Right lung (tissue), 5 donors: ENCODE data around the gene MAN2A2. TPM values are rescaled to one million over a fixed set of nuclear protein-coding genes. Genes with fewer than 3 reads are reported as not detected.

Source experiments
- DNase-seq, 2 donors: peaks; one replicate each; pipeline ENCODE4 v3.0.0-alpha.2; 2013
- polyA plus RNA-seq, 5 donors: library from polyadenylated mRNA; unstranded; fragments of 120-200 nt; gene quantifications; one replicate each; pipeline versions ENCODE4 v1.2.1 to v1.2.3, GENCODE V29; 2013; ENCODE audit warnings: inconsistent platforms in 1 of 5, low replicate concordance in 1 of 5; ENCODE audit not compliant: insufficient read length in 5 of 5, insufficient read depth in 1 of 5

Gene MAN2A2
- polyA plus RNA-seq, 5 donors = 41.5 to 71.5 (median 55.3) TPM

DNA sequence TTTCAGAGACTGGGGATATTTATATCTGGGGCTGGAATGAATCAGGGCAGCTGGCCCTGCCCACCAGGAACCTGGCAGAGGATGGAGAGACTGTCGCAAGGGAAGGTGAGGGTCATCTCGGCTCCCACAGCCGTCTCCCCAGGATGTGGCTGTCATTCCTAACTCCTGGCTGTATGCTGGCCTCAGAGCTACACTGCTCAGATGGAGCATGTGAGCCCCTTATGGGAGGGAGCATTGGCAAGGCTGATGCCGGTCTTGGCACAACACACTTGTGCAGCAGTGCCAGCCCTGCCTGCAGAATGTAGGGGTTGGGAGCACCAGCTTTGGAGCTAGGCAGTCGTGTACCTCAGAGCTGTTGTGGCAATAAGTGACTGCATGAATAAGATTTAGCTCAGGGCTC, 56.8 kb downstream of the MAN2A2 start:
- DNase-seq = no peak

DNA sequence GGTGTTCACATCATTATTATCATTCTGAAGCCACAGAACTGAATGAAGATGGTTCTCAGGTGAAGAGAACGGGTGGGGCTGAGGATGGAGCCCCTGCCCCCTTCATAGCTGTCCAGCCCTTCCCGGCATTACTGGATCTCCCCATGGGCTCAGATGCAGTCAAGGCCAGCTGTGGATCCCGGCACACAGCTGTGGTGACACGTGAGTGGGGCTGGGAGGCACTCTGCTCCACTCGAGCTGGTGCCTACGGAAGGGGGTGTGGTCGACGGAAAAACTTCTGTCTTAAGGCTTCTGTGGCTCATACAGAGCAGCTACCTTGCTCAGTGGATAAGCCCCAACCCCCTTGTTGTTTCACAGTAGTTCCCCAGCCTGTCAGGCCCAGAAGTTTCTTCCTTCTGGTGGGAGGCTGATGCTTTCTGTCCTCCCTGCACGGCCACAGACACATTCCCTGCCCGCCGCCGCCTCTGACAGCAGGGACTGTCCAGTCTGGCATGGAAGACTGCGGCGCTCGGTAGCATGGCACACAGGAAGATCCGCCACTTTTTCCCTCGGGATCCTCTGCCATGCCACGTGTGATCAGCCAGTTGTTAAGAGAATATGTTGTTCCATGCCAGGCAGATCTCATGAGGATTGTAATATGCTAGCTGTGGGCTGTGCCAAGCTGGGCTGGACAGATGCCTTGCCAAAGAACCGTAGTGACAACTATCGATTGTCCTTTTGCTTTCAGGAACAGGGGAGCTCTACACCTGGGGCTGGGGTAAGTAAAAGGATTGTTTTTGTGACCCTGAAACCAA, 57.4 kb downstream of the MAN2A2 start:
- no peak for DNase-seq

- no peak for DNase-seq
Measured at GRCh38 chr15:90962021-90962420, 58.9 kb downstream of the MAN2A2 start.

- DNase-seq = no peak
Measured at GRCh38 chr15:90966262-90966661, 63.2 kb downstream of the MAN2A2 start.

DNA sequence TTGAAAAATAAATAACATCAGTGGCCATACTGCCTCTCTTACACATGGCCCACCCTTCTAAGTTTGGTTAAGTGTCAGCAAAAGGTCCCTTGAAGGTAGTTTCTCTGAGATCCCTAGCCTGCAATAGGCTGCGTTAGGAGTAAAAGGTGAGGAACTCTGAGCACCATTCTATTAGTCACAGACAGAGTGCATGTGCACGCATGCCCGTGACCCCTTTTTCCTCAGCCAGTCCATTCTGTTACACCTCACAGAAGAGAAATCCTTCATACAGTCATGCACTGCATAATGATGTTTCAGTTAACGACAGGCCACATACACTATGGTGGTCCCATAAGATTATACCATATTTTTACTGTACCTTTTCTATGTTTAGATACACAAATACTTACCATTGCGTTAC, 64.1 kb downstream of the MAN2A2 start:
- DNase-seq = no peak

DNA sequence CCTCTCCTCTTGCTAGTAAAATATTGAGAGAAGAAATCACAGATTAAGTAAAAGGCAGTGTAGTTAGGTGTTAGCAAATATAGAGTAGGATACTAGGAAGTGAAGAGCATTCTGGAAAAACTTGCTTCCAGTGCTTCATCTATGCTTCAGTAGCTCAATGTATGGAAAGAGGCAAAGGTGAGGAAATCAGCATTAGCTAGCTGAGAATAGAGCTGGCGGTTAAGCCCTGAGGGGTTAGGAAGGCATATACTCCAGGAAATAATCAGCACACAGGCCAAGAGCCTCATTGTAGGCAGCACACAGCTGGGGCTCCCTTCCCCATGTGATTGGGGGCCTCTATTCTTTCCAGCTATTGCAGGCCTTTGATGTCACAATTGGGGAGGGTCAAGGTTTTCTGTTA, 65.3 kb downstream of the MAN2A2 start:
- DNase-seq = no peak

DNA sequence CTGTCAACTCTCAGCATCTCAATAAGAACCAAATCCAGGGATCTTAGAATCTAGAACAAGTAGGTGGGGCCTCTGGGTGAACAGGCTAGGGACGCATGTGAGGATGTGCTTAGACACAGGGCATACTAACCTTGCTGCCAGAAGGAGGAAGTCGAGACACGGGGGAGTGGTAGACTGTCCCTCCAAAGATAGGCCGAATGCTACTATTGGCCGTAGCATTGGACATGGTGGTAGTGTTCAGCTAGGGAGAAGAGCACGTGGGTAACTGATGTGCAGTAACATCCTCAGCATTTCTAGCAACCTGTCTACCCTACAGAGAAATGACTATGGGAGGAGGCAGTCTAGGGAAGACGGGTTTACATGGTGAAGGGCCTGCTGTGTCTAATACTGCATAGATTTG, 67.2 kb downstream of the MAN2A2 start:
- DNase-seq = no peak

DNA sequence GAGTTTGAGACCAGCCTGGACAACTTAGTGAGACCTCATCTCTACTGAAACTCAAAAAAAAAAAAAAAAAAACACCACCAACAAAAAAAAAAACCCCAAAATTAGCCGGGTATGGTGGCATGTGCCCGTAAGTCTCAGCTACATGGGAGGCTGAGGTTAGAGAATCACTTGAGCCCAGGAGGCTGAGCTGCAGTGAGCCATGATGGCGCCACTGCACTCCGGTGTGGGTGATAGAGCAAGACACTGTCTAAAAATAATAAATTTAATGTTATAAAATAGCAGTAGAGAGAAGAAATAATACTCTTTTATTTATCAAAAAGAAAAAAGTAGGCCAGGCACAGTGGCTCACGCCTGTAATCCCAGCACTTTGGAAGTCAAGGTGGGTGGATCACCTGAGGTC, 69.0 kb downstream of the MAN2A2 start:
- no peak for DNase-seq

Other genes starting within 250 kb of the MAN2A2 start
- 10 to 100 TPM in 3 of 5 donors, 1 to 10 TPM in 2; 6.5 to 16.3 (median 10.5) TPM for gene BLM, start 186.0 kb upstream of the MAN2A2 start, polyA plus RNA-seq
- 10 to 100 TPM; 44.3 to 73.3 (median 57.5) TPM for gene FURIN, start 34.7 kb upstream of the MAN2A2 start, polyA plus RNA-seq
- gene FES, start 18.8 kb upstream of the MAN2A2 start, polyA plus RNA-seq = 10 to 100 TPM; 19.0 to 31.2 (median 21.9) TPM
- 10 to 100 TPM; 11.5 to 17.5 (median 16.1) TPM for gene HDDC3, start 29.2 kb downstream of the MAN2A2 start, polyA plus RNA-seq
- 10 to 100 TPM; 52.6 to 72.5 (median 68.3) TPM for gene UNC45A, start 32.0 kb downstream of the MAN2A2 start, polyA plus RNA-seq
- gene RCCD1, start 51.6 kb downstream of the MAN2A2 start, polyA plus RNA-seq = 10 to 100 TPM; 16.3 to 22.4 (median 18.9) TPM
- gene PRC1, start 91.2 kb downstream of the MAN2A2 start, polyA plus RNA-seq = 100 to 1,000 TPM in 2 of 5 donors, 10 to 100 TPM in 3; 57.8 to 136 (median 84.1) TPM
- gene VPS33B, start 119.3 kb downstream of the MAN2A2 start, polyA plus RNA-seq = 10 to 100 TPM; 16.3 to 19.2 (median 17.5) TPM
- gene SV2B, start 197.0 kb downstream of the MAN2A2 start, polyA plus RNA-seq = 1 to 10 TPM; 1.3 to 2.6 (median 1.5) TPM